GM23338 (cell line): Measurements from ENCODE around the gene BAG5. TPM values are rescaled to one million over a fixed set of nuclear protein-coding genes. Genes with fewer than 3 reads are reported as not detected.

Experiments used
- ATAC-seq: fragments of 200-7000 bp; cut with Tn5 transposase; 3 replicates; pipeline ENCODE4 v1.9.1; 2020
- DNase-seq: peaks from one replicate; pipeline ENCODE4 v3.0.0-alpha.2; 2015; ENCODE audit warnings: low spot score
- H2AFZ ChIP-seq: fragments of 200-600 bp; sonication (generic); 2 replicates; pipeline ENCODE4 v1.8.0; 2016; ENCODE audit warnings: antibody characterized with exemption, mild to moderate bottlenecking, moderate library complexity
- H3F3A ChIP-seq: fragments of 200-600 bp; sonication (generic); replicated peaks from 2 replicates; pipeline ENCODE4 v1.8.0; 2017; ENCODE audit warnings: antibody characterized with exemption, mixed run types, low read depth
- H3K27ac ChIP-seq: fragments of 200-600 bp; sonication (generic); 2 replicates; pipeline ENCODE4 v1.6.1; 2016; ENCODE audit warnings: low read depth
- H3K27me3 ChIP-seq: fragments of 200-600 bp; sonication (generic); 2 replicates; pipeline ENCODE4 v1.8.0; 2016; ENCODE audit warnings: mild to moderate bottlenecking, mixed run types, moderate library complexity; ENCODE audit not compliant: insufficient read depth
- H3K36me3 ChIP-seq: fragments of 200-600 bp; sonication (generic); 2 replicates; pipeline ENCODE4 v1.8.0; 2016; ENCODE audit warnings: mild to moderate bottlenecking; ENCODE audit not compliant: insufficient read depth
- H3K4me1 ChIP-seq: fragments of 200-600 bp; sonication (generic); 2 replicates; pipeline ENCODE4 v1.8.0; 2016; ENCODE audit warnings: mild to moderate bottlenecking, moderate library complexity; ENCODE audit not compliant: insufficient read depth
- H3K4me2 ChIP-seq: fragments of 200-600 bp; sonication (generic); 2 replicates; pipeline ENCODE4 v1.7.1; 2017; ENCODE audit warnings: mixed run types
- H3K4me3 ChIP-seq: fragments of 200-600 bp; sonication (generic); 2 replicates; pipeline ENCODE4 v1.6.1; 2016; ENCODE audit warnings: mixed run types
- H3K79me2 ChIP-seq: fragments of 200-600 bp; sonication (generic); replicated peaks from 2 replicates; pipeline ENCODE4 v1.8.0; 2017; ENCODE audit warnings: mild to moderate bottlenecking; ENCODE audit not compliant: insufficient read depth
- H3K9me2 ChIP-seq: fragments of 200-600 bp; sonication (generic); 2 replicates; pipeline ENCODE4 v1.8.0; 2017; ENCODE audit not compliant: insufficient read depth
- H4K20me1 ChIP-seq: fragments of 200-600 bp; sonication (generic); replicated peaks from 2 replicates; pipeline ENCODE4 v1.8.0; 2017; ENCODE audit warnings: mild to moderate bottlenecking; ENCODE audit not compliant: insufficient read depth
- H3K27ac Mint-ChIP-seq: 2 replicates; pipeline ENCODE4 v1.8.0; 2020; ENCODE audit warnings: inconsistent platforms, mild to moderate bottlenecking, moderate library complexity, mixed read lengths
- H3K27me3 Mint-ChIP-seq: 3 replicates; pipeline ENCODE4 v1.8.0; 2022; ENCODE audit warnings: low read depth, mild to moderate bottlenecking, moderate library complexity, mixed read lengths, inconsistent platforms; ENCODE audit not compliant: insufficient read depth, poor library complexity
- H3K36me3 Mint-ChIP-seq: 3 replicates; pipeline ENCODE4 v1.8.0; 2021; ENCODE audit warnings: low read depth, mild to moderate bottlenecking, inconsistent platforms, moderate library complexity, mixed read lengths
- H3K4me1 Mint-ChIP-seq: 3 replicates; pipeline ENCODE4 v1.8.0; 2020; ENCODE audit warnings: mild to moderate bottlenecking, inconsistent platforms, mixed read lengths
- H3K4me3 Mint-ChIP-seq: 3 replicates; pipeline ENCODE4 v1.8.0; 2021; ENCODE audit warnings: moderate library complexity, mild to moderate bottlenecking, inconsistent platforms, mixed read lengths
- H3K9me3 Mint-ChIP-seq: 3 replicates; pipeline ENCODE4 v1.8.0; 2020; ENCODE audit warnings: moderate library complexity, mild to moderate bottlenecking, inconsistent platforms, mixed read lengths
- CREB1 ChIP-seq: fragments of 250-450 bp; sonication (Bioruptor Pico); IDR thresholded peaks from 2 replicates; pipeline ENCODE4 v1.5.0; 2020; ENCODE audit warnings: low read depth, mild to moderate bottlenecking, moderate library complexity
- EZH2 ChIP-seq: fragments of 200-600 bp; sonication (generic); IDR thresholded peaks from one replicate; pipeline ENCODE4 v1.8.0; 2017; ENCODE audit warnings: antibody characterized with exemption, mild to moderate bottlenecking, low read depth; ENCODE audit not compliant: unreplicated experiment
- EZH2phosphoT487 ChIP-seq: fragments of 200-600 bp; sonication (generic); IDR thresholded peaks from one replicate; pipeline ENCODE4 v1.8.1; 2018; ENCODE audit warnings: antibody characterized with exemption; ENCODE audit not compliant: unreplicated experiment
- NANOG ChIP-seq: IDR thresholded peaks from 2 replicates; pipeline ENCODE4 v1.6.1; 2016; ENCODE audit warnings: antibody characterized with exemption, borderline replicate concordance
- POLR2AphosphoS5 ChIP-seq: IDR thresholded peaks from 2 replicates; pipeline ENCODE4 v1.6.1; 2016; ENCODE audit warnings: antibody characterized with exemption, low read depth
- STAT1 ChIP-seq: IDR thresholded peaks from one replicate; pipeline ENCODE4 v1.6.1; 2016; ENCODE audit warnings: antibody characterized with exemption; ENCODE audit not compliant: unreplicated experiment
- ZNF331 ChIP-seq: fragments of 250-450 bp; sonication (Bioruptor Pico); IDR thresholded peaks from 2 replicates; pipeline ENCODE4 v1.5.0; 2020; ENCODE audit warnings: low read depth, mild to moderate bottlenecking, moderate library complexity
- polyA plus RNA-seq: library from polyadenylated mRNA; unstranded; fragments of >200 nt; fragmentation: Nextera tagmentation; extraction: Ambion mirVana; gene quantifications from 2 replicates; pipeline ENCODE4 v1.2.1, GENCODE V29; 2016
- total RNA-seq: library from RNA; depleted of rRNA; stranded (reverse); fragments of >200 nt; shearing (Covaris generic); gene quantifications from 2 replicates; pipeline ENCODE4 v1.2.3, GENCODE V29; 2014
- TF ChIP-seq, protein P1 (sequence below): fragments of 250-450 bp; sonication (Bioruptor Pico); IDR thresholded peaks from 2 replicates; pipeline ENCODE4 v1.5.0; 2020; ENCODE audit warnings: mild to moderate bottlenecking, moderate library complexity

Gene BAG5
- total and polyA plus RNA-seq, 2 experiments from 2014 or later = 21.1 to 29.2 TPM

- TF ChIP-seq, protein P1, sequence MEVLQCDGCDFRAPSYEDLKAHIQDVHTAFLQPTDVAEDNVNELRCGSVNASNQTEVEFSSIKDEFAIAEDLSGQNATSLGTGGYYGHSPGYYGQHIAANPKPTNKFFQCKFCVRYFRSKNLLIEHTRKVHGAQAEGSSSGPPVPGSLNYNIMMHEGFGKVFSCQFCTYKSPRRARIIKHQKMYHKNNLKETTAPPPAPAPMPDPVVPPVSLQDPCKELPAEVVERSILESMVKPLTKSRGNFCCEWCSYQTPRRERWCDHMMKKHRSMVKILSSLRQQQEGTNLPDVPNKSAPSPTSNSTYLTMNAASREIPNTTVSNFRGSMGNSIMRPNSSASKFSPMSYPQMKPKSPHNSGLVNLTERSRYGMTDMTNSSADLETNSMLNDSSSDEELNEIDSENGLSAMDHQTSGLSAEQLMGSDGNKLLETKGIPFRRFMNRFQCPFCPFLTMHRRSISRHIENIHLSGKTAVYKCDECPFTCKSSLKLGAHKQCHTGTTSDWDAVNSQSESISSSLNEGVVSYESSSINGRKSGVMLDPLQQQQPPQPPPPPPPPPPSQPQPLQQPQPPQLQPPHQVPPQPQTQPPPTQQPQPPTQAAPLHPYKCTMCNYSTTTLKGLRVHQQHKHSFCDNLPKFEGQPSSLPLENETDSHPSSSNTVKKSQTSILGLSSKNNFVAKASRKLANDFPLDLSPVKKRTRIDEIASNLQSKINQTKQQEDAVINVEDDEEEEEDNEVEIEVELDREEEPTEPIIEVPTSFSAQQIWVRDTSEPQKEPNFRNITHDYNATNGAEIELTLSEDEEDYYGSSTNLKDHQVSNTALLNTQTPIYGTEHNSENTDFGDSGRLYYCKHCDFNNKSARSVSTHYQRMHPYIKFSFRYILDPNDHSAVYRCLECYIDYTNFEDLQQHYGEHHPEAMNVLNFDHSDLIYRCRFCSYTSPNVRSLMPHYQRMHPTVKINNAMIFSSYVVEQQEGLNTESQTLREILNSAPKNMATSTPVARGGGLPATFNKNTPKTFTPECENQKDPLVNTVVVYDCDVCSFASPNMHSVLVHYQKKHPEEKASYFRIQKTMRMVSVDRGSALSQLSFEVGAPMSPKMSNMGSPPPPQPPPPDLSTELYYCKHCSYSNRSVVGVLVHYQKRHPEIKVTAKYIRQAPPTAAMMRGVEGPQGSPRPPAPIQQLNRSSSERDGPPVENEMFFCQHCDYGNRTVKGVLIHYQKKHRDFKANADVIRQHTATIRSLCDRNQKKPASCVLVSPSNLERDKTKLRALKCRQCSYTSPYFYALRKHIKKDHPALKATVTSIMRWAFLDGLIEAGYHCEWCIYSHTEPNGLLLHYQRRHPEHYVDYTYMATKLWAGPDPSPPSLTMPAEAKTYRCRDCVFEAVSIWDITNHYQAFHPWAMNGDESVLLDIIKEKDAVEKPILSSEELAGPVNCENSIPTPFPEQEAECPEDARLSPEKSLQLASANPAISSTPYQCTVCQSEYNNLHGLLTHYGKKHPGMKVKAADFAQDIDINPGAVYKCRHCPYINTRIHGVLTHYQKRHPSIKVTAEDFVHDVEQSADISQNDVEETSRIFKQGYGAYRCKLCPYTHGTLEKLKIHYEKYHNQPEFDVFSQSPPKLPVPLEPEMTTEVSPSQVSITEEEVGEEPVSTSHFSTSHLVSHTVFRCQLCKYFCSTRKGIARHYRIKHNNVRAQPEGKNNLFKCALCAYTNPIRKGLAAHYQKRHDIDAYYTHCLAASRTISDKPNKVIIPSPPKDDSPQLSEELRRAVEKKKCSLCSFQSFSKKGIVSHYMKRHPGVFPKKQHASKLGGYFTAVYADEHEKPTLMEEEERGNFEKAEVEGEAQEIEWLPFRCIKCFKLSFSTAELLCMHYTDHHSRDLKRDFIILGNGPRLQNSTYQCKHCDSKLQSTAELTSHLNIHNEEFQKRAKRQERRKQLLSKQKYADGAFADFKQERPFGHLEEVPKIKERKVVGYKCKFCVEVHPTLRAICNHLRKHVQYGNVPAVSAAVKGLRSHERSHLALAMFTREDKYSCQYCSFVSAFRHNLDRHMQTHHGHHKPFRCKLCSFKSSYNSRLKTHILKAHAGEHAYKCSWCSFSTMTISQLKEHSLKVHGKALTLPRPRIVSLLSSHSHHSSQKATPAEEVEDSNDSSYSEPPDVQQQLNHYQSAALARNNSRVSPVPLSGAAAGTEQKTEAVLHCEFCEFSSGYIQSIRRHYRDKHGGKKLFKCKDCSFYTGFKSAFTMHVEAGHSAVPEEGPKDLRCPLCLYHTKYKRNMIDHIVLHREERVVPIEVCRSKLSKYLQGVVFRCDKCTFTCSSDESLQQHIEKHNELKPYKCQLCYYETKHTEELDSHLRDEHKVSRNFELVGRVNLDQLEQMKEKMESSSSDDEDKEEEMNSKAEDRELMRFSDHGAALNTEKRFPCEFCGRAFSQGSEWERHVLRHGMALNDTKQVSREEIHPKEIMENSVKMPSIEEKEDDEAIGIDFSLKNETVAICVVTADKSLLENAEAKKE (CRISPR knock-in tag) = no peak
- TF ChIP-seq POLR2AphosphoS5 = 0 out of 2 replicates have a peak, but pooled peaks have one; percentile 10
Measured at GRCh38 chr14:103517721-103518421, 44.6 kb downstream of the BAG5 start (continued).

DNA sequence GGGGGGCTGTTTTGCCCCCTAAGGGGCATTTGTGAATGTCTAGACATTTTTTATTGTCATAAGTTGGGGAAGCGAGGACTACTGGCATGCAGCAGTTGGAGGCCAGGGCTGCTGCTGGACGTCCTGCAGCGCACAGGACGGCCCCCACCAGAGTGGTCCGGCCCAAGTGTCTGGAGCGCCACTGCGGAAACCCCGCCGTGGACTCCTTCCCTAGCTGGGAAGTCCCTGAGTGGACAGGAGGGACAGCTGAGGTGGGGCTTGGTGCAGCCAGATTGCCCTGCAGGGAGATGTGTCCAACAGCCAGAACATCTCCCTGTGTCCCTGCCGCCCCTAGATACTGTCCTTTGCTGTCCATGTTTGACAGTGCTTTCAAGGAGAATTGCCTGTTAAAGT lies 45.3 kb downstream of the BAG5 start:
- H3K27me3 Mint-ChIP-seq = peaks cover 36% of the 10 kb centered on the region
- peaks cover 18% of the 10 kb centered on the region for H3K36me3 Mint-ChIP-seq
- Histone ChIP-seq H3K27me3 (no peaks in the 10 kb centered on the region), H3K79me2 (no peaks in the 10 kb centered on the region), H3K4me1 (peaks cover 14% of the 10 kb centered on the region), H3K4me3 (no peak overlapping the region), H2AFZ (no peak overlapping the region), H3K27ac (no peak overlapping the region), H3F3A (peaks cover 32% of the 10 kb centered on the region), H3K4me2 (no peak overlapping the region), H3K36me3 (no peaks in the 10 kb centered on the region; the same call in 1 of the 2 replicates), H4K20me1 (peaks cover 11% of the 10 kb centered on the region), H3K9me2 (no peaks in the 10 kb centered on the region)
- DNase-seq (no peak), ATAC-seq (no peak)
- peaks cover 23% of the 10 kb centered on the region for H3K4me1 Mint-ChIP-seq
- no peak overlapping the region; the same call in 1 of the 2 replicates for H3K27ac Mint-ChIP-seq
- no peak overlapping the region for H3K4me3 Mint-ChIP-seq
- no peaks in the 10 kb centered on the region; the same call in 2 of the 3 replicates for H3K9me3 Mint-ChIP-seq
- TF ChIP-seq, protein P1 (CRISPR knock-in tag) = no peak
- TF ChIP-seq EZH2phosphoT487 (no peak), NANOG (no peak), STAT1 (no peak), ZNF331 (CRISPR knock-in tag) (no peak), CREB1 (CRISPR knock-in tag) (no peak), EZH2 (no peak)
